Measurements from ENCODE around the gene SKAP2. TPM values are rescaled to one million over a fixed set of nuclear protein-coding genes. Genes with fewer than 3 reads are reported as not detected.

The SKAP2 gene
- total RNA-seq, 1 experiment from 2014 or later: 3.2 TPM

- Histone ChIP-seq H3K27me3 (ENCODE audit: insufficient read depth, low read length) (no peaks in the 10 kb centered on the region), H4K20me1 (ENCODE audit: control insufficient read depth, insufficient read depth, insufficient read length) (no peaks in the 10 kb centered on the region), H3K23me2 (ENCODE audit: insufficient read length, low read depth, low read length, poor library complexity, severe bottlenecking) (no peaks in the 10 kb centered on the region), H3K14ac (ENCODE audit: insufficient read depth, low read length) (no peak overlapping the region), H2BK12ac (ENCODE audit: insufficient read length, low read depth, low read length) (no peak overlapping the region), H3K27ac (ENCODE audit: insufficient read length, low read depth, low read length) (peak overlapping the region; percentile 82), H3K4me1 (ENCODE audit: insufficient read depth, low read length) (peaks cover 8% of the 10 kb centered on the region; the same call in 1 of the 2 replicates), H4K5ac (ENCODE audit: insufficient read length, low read depth, low read length) (no peak overlapping the region), H2AFZ (ENCODE audit: low read length) (peak overlapping the region; percentile 99), H2BK20ac (ENCODE audit: low read depth, low read length, poor library complexity, severe bottlenecking) (no peak overlapping the region), H4K91ac (ENCODE audit: insufficient read length, low read depth, low read length) (no peak overlapping the region), H3K23ac (ENCODE audit: insufficient read length, low read depth, low read length) (no peak overlapping the region), H2BK120ac (ENCODE audit: low read depth, low read length, poor library complexity, severe bottlenecking) (peak overlapping the region; percentile 77), H3K18ac (ENCODE audit: insufficient read length, low read depth, low read length) (peak overlapping the region; percentile 76), H3T11ph (ENCODE audit: low read length) (no peak overlapping the region), H4K8ac (replicated peaks; ENCODE audit: insufficient read length, low read depth, low read length) (no peak overlapping the region), H2AK5ac (ENCODE audit: insufficient read length, low read length) (no peak overlapping the region), H3K9ac (ENCODE audit: extremely low read depth, insufficient read length, low read length) (no peak overlapping the region), H3K79me2 (ENCODE audit: insufficient read depth, low read length) (no peaks in the 10 kb centered on the region), H3K4ac (ENCODE audit: low read depth, low read length) (no peak overlapping the region), H3K56ac (ENCODE audit: insufficient read length, low read depth, low read length) (no peak overlapping the region), H2BK5ac (ENCODE audit: insufficient read length, low read length) (peak overlapping the region; percentile 77), H3K4me2 (ENCODE audit: insufficient read depth, insufficient read length, low read length) (no peak overlapping the region), H3K9me3 (ENCODE audit: control insufficient read depth, low read depth, low read length) (no peaks in the 10 kb centered on the region), H3K79me1 (ENCODE audit: insufficient read depth, low read depth, low read length, poor library complexity, severe bottlenecking) (no peaks in the 10 kb centered on the region), H2BK15ac (ENCODE audit: low read depth, low read length) (no peak overlapping the region)
- Mint-ChIP-seq H3K9me3 (no peaks in the 10 kb centered on the region; a peak in 2 of 5 replicates), H3K4me3 (no peak overlapping the region), H3K27ac (peak overlapping the region; percentile 7 to 87 (median 35); a peak in 5 of 7 replicates), H3K36me3 (ENCODE audit: insufficient read depth in 1 of 3, low read depth in 3 of 3) (no peaks in the 10 kb centered on the region), H3K27me3 (ENCODE audit: low read depth) (no peaks in the 10 kb centered on the region; the same call in 1 of the 2 replicates), H3K4me1 (peaks cover 11 to 12% of the 10 kb centered on the region in 2 experiments)
- no CpG with 5 or more reads among the region's 2 CpGs for WGBS (ENCODE audit: extremely low coverage, insufficient read length, low lambda C conversion rate)
- peak; percentile 47 for DNase-seq
- no peak for TF ChIP-seq CTCF (conservative IDR thresholded peaks at IDR 0.05)
These were observed 128.3 kb downstream of the SKAP2 start for GRCh38 chr7:26735976-26736600.

Data from H9 (cell line).